GM18511 (cell line): ENCODE data around the gene SRPRB.

ENCODE experiments used
- ATAC-seq: cut with Tn5 transposase; IDR thresholded peaks from one replicate; pipeline ENCODE4 v1.9.1; 2021; ENCODE audit warnings: mild to moderate bottlenecking, moderate library complexity; ENCODE audit not compliant: unreplicated experiment

Gene SRPRB

GRCh38 chr3:133840055-133840737 lies 34.6 kb downstream of the SRPRB start:
- no peak for ATAC-seq

GRCh38 chr3:133840767-133841166 lies 35.2 kb downstream of the SRPRB start:
- no peak for ATAC-seq

GRCh38 chr3:133841196-133841595 lies 35.6 kb downstream of the SRPRB start:
- no peak for ATAC-seq

- no peak for ATAC-seq
These were observed 36.5 kb downstream of the SRPRB start for GRCh38 chr3:133842158-133842557.

GRCh38 chr3:133843634-133844033 lies 38.0 kb downstream of the SRPRB start:
- ATAC-seq, result no peak

GRCh38 chr3:133845127-133845526 lies 39.5 kb downstream of the SRPRB start:
- ATAC-seq, result no peak

- no peak for ATAC-seq
These were observed 43.7 kb downstream of the SRPRB start for GRCh38 chr3:133849346-133849745.

- no peak for ATAC-seq
These were observed 44.4 kb downstream of the SRPRB start for GRCh38 chr3:133850034-133850433.

GRCh38 chr3:133851266-133851906 lies 45.8 kb downstream of the SRPRB start:
- ATAC-seq, result peak; percentile 57

GRCh38 chr3:133851931-133852330 lies 46.3 kb downstream of the SRPRB start:
- ATAC-seq, result no peak

GRCh38 chr3:133853063-133853924 lies 47.7 kb downstream of the SRPRB start:
- no peak for ATAC-seq

- no peak for ATAC-seq
These were observed 48.3 kb downstream of the SRPRB start for GRCh38 chr3:133853925-133854227.

- ATAC-seq, result no peak
These were observed 48.8 kb downstream of the SRPRB start for GRCh38 chr3:133854264-133855001.

- no peak for ATAC-seq
These were observed 49.4 kb downstream of the SRPRB start for GRCh38 chr3:133855002-133855370.

GRCh38 chr3:133855772-133856171 lies 50.2 kb downstream of the SRPRB start:
- no peak for ATAC-seq

- ATAC-seq, result no peak
These were observed 50.7 kb downstream of the SRPRB start for GRCh38 chr3:133856316-133856715.

- no peak for ATAC-seq
These were observed 52.2 kb downstream of the SRPRB start for GRCh38 chr3:133857767-133858166.

GRCh38 chr3:133859381-133860234 lies 54.0 kb downstream of the SRPRB start:
- ATAC-seq, result no peak

- no peak for ATAC-seq
These were observed 54.9 kb downstream of the SRPRB start for GRCh38 chr3:133860519-133860918.

GRCh38 chr3:133862161-133862560 lies 56.5 kb downstream of the SRPRB start:
- no peak for ATAC-seq
